RWPE2 (cell line): Measurements from ENCODE around the gene RIPOR1.
A peak's percentile ranks its signal among the peaks of the same experiment; 100 is the strongest.
"Not testable (repeated sequence)": the region's sequence is repeated elsewhere in the genome, so short reads cannot be mapped to it uniquely, and the experiment has no call there.

ENCODE experiments used
- ATAC-seq: fragments of 200-7000 bp; cut with Tn5 transposase; 3 replicates; pipeline ENCODE4 v1.9.1; 2021; ENCODE audit warnings: low read depth
- DNase-seq: peaks from one replicate; pipeline ENCODE4 v3.0.0-alpha.2; 2020; ENCODE audit warnings: low spot score
- H3K27ac ChIP-seq: fragments of 450-650 bp; 2 replicates; pipeline ENCODE4 v1.5.1; 2017; ENCODE audit warnings: mild to moderate bottlenecking; ENCODE audit not compliant: poor library complexity, severe bottlenecking
- H3K27me3 ChIP-seq: fragments of 250-450 bp; sonication (Bioruptor Pico); 2 replicates; pipeline ENCODE4 v1.5.1; 2021; ENCODE audit warnings: mild to moderate bottlenecking, moderate library complexity; ENCODE audit not compliant: insufficient read depth, poor library complexity, severe bottlenecking
- H3K36me3 ChIP-seq: fragments of 250-450 bp; sonication (Bioruptor Pico); 2 replicates; pipeline ENCODE4 v1.5.1; 2020; ENCODE audit warnings: low read depth, mild to moderate bottlenecking, moderate library complexity
- H3K4me1 ChIP-seq: fragments of 250-450 bp; sonication (Bioruptor Pico); 2 replicates; pipeline ENCODE4 v1.5.1; 2021; ENCODE audit warnings: mild to moderate bottlenecking, moderate library complexity; ENCODE audit not compliant: insufficient read depth, poor library complexity, severe bottlenecking
- H3K4me3 ChIP-seq: fragments of 250-450 bp; sonication (Bioruptor Pico); 2 replicates; pipeline ENCODE4 v1.5.1; 2021; ENCODE audit warnings: mild to moderate bottlenecking, moderate library complexity; ENCODE audit not compliant: severe bottlenecking
- H3K9me3 ChIP-seq: fragments of 250-450 bp; sonication (Bioruptor Pico); 2 replicates; pipeline ENCODE4 v1.5.1; 2021; ENCODE audit warnings: mild to moderate bottlenecking, moderate library complexity; ENCODE audit not compliant: severe bottlenecking
- CTCF ChIP-seq: fragments of 450-650 bp; IDR thresholded peaks from one replicate; pipeline ENCODE4 v1.5.1; 2017; ENCODE audit warnings: mild to moderate bottlenecking, moderate library complexity; ENCODE audit not compliant: poor library complexity, severe bottlenecking

The RIPOR1 gene

GRCh38 chr16:67509016-67509415 lies 19.6 kb upstream of the RIPOR1 start:
- Histone ChIP-seq H3K27me3 (no peaks in the 10 kb centered on the region), H3K27ac (no peak overlapping the region), H3K36me3 (no peaks in the 10 kb centered on the region), H3K4me3 (no peak overlapping the region), H3K4me1 (no peaks in the 10 kb centered on the region), H3K9me3 (no peaks in the 10 kb centered on the region)
- no peak for ATAC-seq
- no peak for TF ChIP-seq CTCF
- no peak for DNase-seq

GRCh38 chr16:67513892-67514291 lies 14.7 kb upstream of the RIPOR1 start:
- not testable (repeated sequence) for H3K9me3 ChIP-seq, H3K36me3 ChIP-seq, H3K4me3 ChIP-seq, DNase-seq, H3K27ac ChIP-seq, ATAC-seq, H3K27me3 ChIP-seq
- peaks cover 13% of the 10 kb centered on the region for H3K4me1 ChIP-seq

GRCh38 chr16:67514382-67514828 lies 14.2 kb upstream of the RIPOR1 start:
- Histone ChIP-seq H3K27ac (no peak overlapping the region), H3K27me3 (no peaks in the 10 kb centered on the region), H3K4me1 (peaks cover 13% of the 10 kb centered on the region), H3K9me3 (no peaks in the 10 kb centered on the region), H3K4me3 (no peak overlapping the region), H3K36me3 (no peaks in the 10 kb centered on the region)
- TF ChIP-seq CTCF, result peak; percentile 87
- peak; percentile 68 for ATAC-seq
- DNase-seq, result no peak

- ATAC-seq, result peak; percentile 24; the same call in 1 of the 3 replicates
- H3K9me3 ChIP-seq, result no peaks in the 10 kb centered on the region
- TF ChIP-seq CTCF, result no peak
- DNase-seq, result no peak
- no peaks in the 10 kb centered on the region for H3K27me3 ChIP-seq
- H3K36me3 ChIP-seq, result no peaks in the 10 kb centered on the region
- H3K4me3 ChIP-seq, result no peak overlapping the region
- H3K4me1 ChIP-seq, result peaks cover 13% of the 10 kb centered on the region
- H3K27ac ChIP-seq, result peak overlapping the region; percentile 37
Observed at GRCh38 chr16:67516296-67517154, 12.1 kb upstream of the RIPOR1 start.

GRCh38 chr16:67517155-67517445 lies 11.5 kb upstream of the RIPOR1 start:
- ATAC-seq, result no peak
- no peak for DNase-seq
- H3K4me3 ChIP-seq, result no peak overlapping the region
- H3K27ac ChIP-seq, result peak overlapping the region; percentile 37
- H3K9me3 ChIP-seq, result no peaks in the 10 kb centered on the region
- no peak for TF ChIP-seq CTCF
- no peaks in the 10 kb centered on the region for H3K27me3 ChIP-seq
- H3K4me1 ChIP-seq, result peaks cover 13% of the 10 kb centered on the region
- no peaks in the 10 kb centered on the region for H3K36me3 ChIP-seq
